Cardiac fibroblast (primary cell): ENCODE data around the gene C2orf69.
A peak's percentile ranks its signal among the peaks of the same experiment; 100 is the strongest.

ENCODE experiments used
- DNase-seq, 2 donors: peaks; one replicate each; pipeline versions ENCODE4 v3.0.0 to v3.0.0-alpha.2; 2010; ENCODE audit warnings: low read depth in 2 of 2
- H3K4me3 ChIP-seq, 2 donors: replicated peaks in 1 of 2; 1 replicate in 1 of 2; 2 replicates in 1 of 2; pipeline ENCODE4 v1.5.1; 2011; ENCODE audit warnings: low read depth in 2 of 2, low read length in 2 of 2, mild to moderate bottlenecking in 2 of 2, moderate library complexity in 1 of 2
- CTCF ChIP-seq: IDR thresholded peaks from one replicate; pipeline ENCODE4 v1.5.1; 2011; ENCODE audit warnings: low read depth, mild to moderate bottlenecking, low read length, inconsistent platforms

Gene C2orf69

GRCh38 chr2:199870581-199870980, 40.5 kb upstream of the C2orf69 start:
- no peak for TF ChIP-seq CTCF
- no peak overlapping the region for H3K4me3 ChIP-seq
- no peak for DNase-seq

GRCh38 chr2:199874209-199874608, 36.9 kb upstream of the C2orf69 start:
- TF ChIP-seq CTCF: no peak
- H3K4me3 ChIP-seq: no peak overlapping the region
- DNase-seq: no peak

GRCh38 chr2:199875400-199875799, 35.7 kb upstream of the C2orf69 start:
- peak in 1 of 2 donors; percentile 2 for DNase-seq
- no peak for TF ChIP-seq CTCF
- no peak overlapping the region for H3K4me3 ChIP-seq

- no peak for TF ChIP-seq CTCF
- DNase-seq: no peak
- H3K4me3 ChIP-seq: no peak overlapping the region
Observed at GRCh38 chr2:199882667-199883066, 28.4 kb upstream of the C2orf69 start.

- no peak overlapping the region for H3K4me3 ChIP-seq
- no peak for DNase-seq
- no peak for TF ChIP-seq CTCF
Observed at GRCh38 chr2:199883474-199884212, 27.4 kb upstream of the C2orf69 start.

- no peak for DNase-seq
Observed at GRCh38 chr2:199895406-199895805, 15.7 kb upstream of the C2orf69 start.

More at GRCh38 chr2:199895406-199895805, 15.7 kb upstream of the C2orf69 start:
- H3K4me3 ChIP-seq: no peak overlapping the region
- no peak for TF ChIP-seq CTCF
